ENCODE results near the gene ANO1.

- TF ChIP-seq RXRA (IDR thresholded peaks at IDR 0.05; ENCODE audit: borderline replicate concordance, low read depth) (no peak), MAX (IDR thresholded peaks at IDR 0.05; ENCODE audit: low read depth) (no peak), SMC3 (IDR thresholded peaks at IDR 0.05; ENCODE audit: low read depth, low read length) (no peak), NRF1 (IDR thresholded peaks at IDR 0.05; ENCODE audit: low read depth, low read length) (no peak), CTCF (IDR thresholded peaks at IDR 0.05) (no peak), POLR2AphosphoS5 (IDR thresholded peaks at IDR 0.05; ENCODE audit: low read depth, low read length) (no peak), MEF2A (IDR thresholded peaks at IDR 0.05; ENCODE audit: borderline replicate concordance, low read depth) (no peak), EP300 (IDR thresholded peaks at IDR 0.05; ENCODE audit: borderline replicate concordance in 1 of 2, low read depth in 1 of 2, low read length in 1 of 2) (no peak), USF2 (IDR thresholded peaks at IDR 0.05; ENCODE audit: borderline replicate concordance, low read depth, low read length) (no peak), CHD2 (IDR thresholded peaks at IDR 0.05; ENCODE audit: low read length, partially characterized antibody) (no peak), RFX5 (IDR thresholded peaks at IDR 0.05; ENCODE audit: low read length) (no peak), FOXM1 (IDR thresholded peaks at IDR 0.05; ENCODE audit: low read depth) (no peak), SIN3A (IDR thresholded peaks at IDR 0.05; ENCODE audit: borderline replicate concordance, low read depth, low read length) (no peak)
Observed at GRCh38 chr11:70071996-70072395, 6.1 kb upstream of the ANO1 start.
